Tibial artery (tissue), 4 donors: Measurements from ENCODE around the gene MGST2.
"Not testable (repeated sequence)": the region's sequence is repeated elsewhere in the genome, so short reads cannot be mapped to it uniquely, and the experiment has no call there.

ENCODE experiments used
- DNase-seq, 2 donors: peaks; one replicate each; pipeline ENCODE4 v3.0.0-alpha.2; 2019
- H3K27ac ChIP-seq, 2 donors: fragments of 200-600 bp; sonication (generic) in 1 of 2; 1 replicate in 1 of 2; 2 replicates in 1 of 2; pipeline ENCODE4 v1.5.1; 2018 to 2019; ENCODE audit warnings: mild to moderate bottlenecking in 1 of 2
- H3K27me3 ChIP-seq, 2 donors: fragments of 200-600 bp; sonication (generic) in 1 of 2; one replicate each; pipeline versions ENCODE4 v1.5.1 to v1.6.0; 2016 to 2019
- H3K36me3 ChIP-seq, 3 donors: fragments of 200-600 bp; sonication (generic) in 2 of 3; one replicate each; pipeline ENCODE4 v1.5.1; 2016 to 2019; ENCODE audit warnings: mild to moderate bottlenecking in 2 of 3
- H3K4me1 ChIP-seq, 4 donors: fragments of 200-600 bp; sonication (generic) in 2 of 4; 1 replicate in 3 of 4; 2 replicates in 1 of 4; pipeline ENCODE4 v1.5.1; 2016 to 2019
- H3K4me3 ChIP-seq, 2 donors: fragments of 200-600 bp; sonication (generic) in 1 of 2; 1 replicate in 1 of 2; 2 replicates in 1 of 2; pipeline ENCODE4 v1.5.1; 2018 to 2019; ENCODE audit warnings: mild to moderate bottlenecking in 2 of 2
- H3K9me3 ChIP-seq, 3 donors: fragments of 200-600 bp; sonication (generic) in 1 of 3; one replicate each; pipeline ENCODE4 v1.5.1; 2016 to 2019
- intact Hi-C: fragments of 100-400 bp; cut with DNase I; formaldehyde crosslinking; loops from one replicate; pipeline ENCODE4 v1.15.0; 2023; ENCODE audit warnings: low total_unique reads
- TF ChIP-seq, protein P1 (sequence below), 2 experiments: fragments of 200-600 bp in 1 of 2; fragments of 450-650 bp in 1 of 2; IDR thresholded peaks; one replicate each; pipeline ENCODE4 v1.5.1; 2017 to 2019; ENCODE audit warnings: antibody characterized with exemption in 2 of 2, mild to moderate bottlenecking in 1 of 2, moderate library complexity in 1 of 2

MGST2 gene

DNA sequence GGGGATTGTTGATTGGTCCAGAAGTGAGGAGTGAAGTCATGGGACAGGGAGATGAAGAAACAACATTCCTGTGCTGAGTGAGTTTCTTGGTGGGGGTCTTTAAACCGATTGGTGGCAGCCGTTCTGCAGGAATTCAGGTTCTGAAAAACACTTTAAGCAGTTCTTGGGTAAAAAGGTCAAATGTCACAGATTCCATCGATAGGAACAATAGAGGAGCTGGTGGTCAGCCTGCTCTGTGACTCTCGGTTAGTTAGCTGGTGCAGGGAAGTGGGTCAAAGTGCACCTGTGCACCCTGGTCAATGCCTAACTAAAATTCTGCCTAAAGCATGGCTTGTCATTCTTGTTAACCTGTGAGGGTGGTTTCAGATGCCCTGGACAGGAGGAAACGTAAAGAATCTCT, 34.6 kb upstream of the MGST2 start:
- Histone ChIP-seq H3K4me3 (no peak overlapping the region), H3K36me3 (no peaks in the 10 kb centered on the region), H3K27ac (no peak overlapping the region), H3K27me3 (no peaks in the 10 kb centered on the region), H3K4me1 (no peaks in the 10 kb centered on the region), H3K9me3 (no peaks in the 10 kb centered on the region)
- TF ChIP-seq, protein P1, sequence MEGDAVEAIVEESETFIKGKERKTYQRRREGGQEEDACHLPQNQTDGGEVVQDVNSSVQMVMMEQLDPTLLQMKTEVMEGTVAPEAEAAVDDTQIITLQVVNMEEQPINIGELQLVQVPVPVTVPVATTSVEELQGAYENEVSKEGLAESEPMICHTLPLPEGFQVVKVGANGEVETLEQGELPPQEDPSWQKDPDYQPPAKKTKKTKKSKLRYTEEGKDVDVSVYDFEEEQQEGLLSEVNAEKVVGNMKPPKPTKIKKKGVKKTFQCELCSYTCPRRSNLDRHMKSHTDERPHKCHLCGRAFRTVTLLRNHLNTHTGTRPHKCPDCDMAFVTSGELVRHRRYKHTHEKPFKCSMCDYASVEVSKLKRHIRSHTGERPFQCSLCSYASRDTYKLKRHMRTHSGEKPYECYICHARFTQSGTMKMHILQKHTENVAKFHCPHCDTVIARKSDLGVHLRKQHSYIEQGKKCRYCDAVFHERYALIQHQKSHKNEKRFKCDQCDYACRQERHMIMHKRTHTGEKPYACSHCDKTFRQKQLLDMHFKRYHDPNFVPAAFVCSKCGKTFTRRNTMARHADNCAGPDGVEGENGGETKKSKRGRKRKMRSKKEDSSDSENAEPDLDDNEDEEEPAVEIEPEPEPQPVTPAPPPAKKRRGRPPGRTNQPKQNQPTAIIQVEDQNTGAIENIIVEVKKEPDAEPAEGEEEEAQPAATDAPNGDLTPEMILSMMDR (IDR thresholded peaks at IDR 0.05), result no peak
- no peak for DNase-seq
- intact Hi-C loops, result no loop called here

DNA sequence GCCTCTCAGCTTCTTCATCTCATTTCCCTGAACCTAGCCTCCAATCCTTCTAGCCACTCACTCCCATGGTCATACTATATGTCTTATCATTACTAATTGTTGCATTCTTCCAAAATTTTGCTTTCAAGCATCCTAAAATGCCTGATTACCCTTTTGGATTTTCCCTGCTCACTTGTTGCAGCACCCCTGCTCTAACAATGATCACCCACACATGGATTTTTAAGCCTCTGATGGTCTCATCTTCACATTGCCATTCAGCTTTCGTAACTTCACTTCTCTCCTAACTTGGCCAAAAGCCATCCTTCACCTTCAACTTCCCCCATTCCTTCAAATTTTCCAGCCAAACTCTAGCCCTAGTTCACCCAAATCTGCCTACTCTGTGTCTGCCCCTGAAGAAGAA, 33.8 kb upstream of the MGST2 start:
- intact Hi-C loops, result no loop called here
- H3K27ac ChIP-seq, result no peak overlapping the region
- DNase-seq, result no peak
- no peak overlapping the region for H3K4me3 ChIP-seq
- H3K36me3 ChIP-seq, result no peaks in the 10 kb centered on the region
- TF ChIP-seq, protein P1 (IDR thresholded peaks at IDR 0.05), result no peak
- H3K4me1 ChIP-seq, result no peaks in the 10 kb centered on the region
- H3K27me3 ChIP-seq, result no peaks in the 10 kb centered on the region
- H3K9me3 ChIP-seq, result no peaks in the 10 kb centered on the region

DNA sequence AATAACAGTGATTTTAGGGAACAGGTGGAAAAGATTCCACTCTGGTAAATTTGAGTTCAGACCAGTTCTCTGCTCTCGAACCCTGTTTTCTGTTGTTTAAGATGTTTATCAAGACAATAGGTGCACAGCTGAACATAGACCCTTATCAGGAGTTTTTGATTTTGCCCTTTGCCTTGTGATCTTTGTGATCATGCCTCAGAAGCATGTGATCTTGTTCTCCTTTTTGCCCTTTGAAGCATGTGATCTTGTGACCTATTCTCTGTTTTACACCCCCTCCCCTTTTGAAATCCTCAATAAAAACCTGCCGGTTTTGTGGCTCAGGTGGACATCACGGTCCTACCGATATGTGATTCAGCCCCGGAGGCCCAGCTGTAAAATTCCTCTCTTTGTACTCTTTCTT, 32.9 kb upstream of the MGST2 start:
- DNase-seq, H3K9me3 ChIP-seq, H3K27ac ChIP-seq, intact Hi-C loops, H3K36me3 ChIP-seq, H3K27me3 ChIP-seq, H3K4me1 ChIP-seq, H3K4me3 ChIP-seq: not testable (repeated sequence)

DNA sequence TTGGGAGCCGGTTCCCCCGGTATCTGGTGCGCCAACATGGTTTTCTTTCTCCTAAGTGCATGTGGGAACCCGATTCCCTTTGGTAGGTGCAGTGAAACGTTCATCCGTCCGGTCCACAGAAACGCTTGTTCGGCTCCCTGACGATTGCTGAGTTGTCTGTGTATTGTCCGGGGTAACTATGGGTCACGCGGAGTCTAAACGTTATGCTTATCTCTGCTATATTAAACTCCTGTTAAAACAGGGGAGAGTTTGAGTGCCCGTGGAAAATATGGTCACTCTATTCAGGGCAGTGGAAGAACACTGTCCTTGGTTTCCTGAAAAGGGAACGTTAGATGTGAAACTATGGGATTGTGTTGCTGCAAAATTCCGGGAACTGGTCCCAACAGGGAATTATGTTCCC, 32.4 kb upstream of the MGST2 start:
- no peaks in the 10 kb centered on the region for H3K36me3 ChIP-seq
- peaks cover 0 to 8% (median 0%) of the 10 kb centered on the region in 3 donors for H3K9me3 ChIP-seq
- H3K27ac ChIP-seq, result no peak overlapping the region
- intact Hi-C loops, result no loop called here
- H3K4me1 ChIP-seq, result no peaks in the 10 kb centered on the region
- H3K27me3 ChIP-seq, result no peaks in the 10 kb centered on the region
- H3K4me3 ChIP-seq, result peak overlapping the region; percentile 19 to 20
- TF ChIP-seq, protein P1 (IDR thresholded peaks at IDR 0.05), result no peak
- no peak for DNase-seq

DNA sequence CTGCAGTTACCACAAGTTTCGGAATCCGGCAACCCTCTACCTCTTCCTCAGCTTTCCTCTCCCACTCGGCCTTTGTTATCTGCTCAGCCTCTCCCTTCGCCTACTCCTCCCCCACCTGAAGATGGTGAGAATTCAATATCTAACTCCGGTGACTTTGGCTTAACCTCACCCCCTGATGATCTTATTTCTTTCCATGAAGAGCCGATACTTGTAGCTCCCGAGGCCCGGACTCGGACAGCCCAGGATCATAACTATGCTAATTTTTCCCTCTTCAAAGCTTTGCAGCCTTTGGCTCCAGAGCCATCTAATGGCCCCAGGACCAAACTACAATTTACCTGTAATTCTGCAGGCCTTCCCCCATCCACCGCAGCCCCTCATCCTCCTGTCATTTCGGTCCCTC, 32.0 kb upstream of the MGST2 start:
- DNase-seq, result no peak
- no peaks in the 10 kb centered on the region for H3K36me3 ChIP-seq
- intact Hi-C loops, result no loop called here
- no peaks in the 10 kb centered on the region for H3K27me3 ChIP-seq
- peaks cover 0 to 11% (median 4%) of the 10 kb centered on the region in 3 donors for H3K9me3 ChIP-seq
- no peaks in the 10 kb centered on the region for H3K4me1 ChIP-seq
- TF ChIP-seq, protein P1 (IDR thresholded peaks at IDR 0.05), result peak; percentile 22 to 45
- peak overlapping the region; percentile 19 to 20 for H3K4me3 ChIP-seq
- no peak overlapping the region for H3K27ac ChIP-seq

DNA sequence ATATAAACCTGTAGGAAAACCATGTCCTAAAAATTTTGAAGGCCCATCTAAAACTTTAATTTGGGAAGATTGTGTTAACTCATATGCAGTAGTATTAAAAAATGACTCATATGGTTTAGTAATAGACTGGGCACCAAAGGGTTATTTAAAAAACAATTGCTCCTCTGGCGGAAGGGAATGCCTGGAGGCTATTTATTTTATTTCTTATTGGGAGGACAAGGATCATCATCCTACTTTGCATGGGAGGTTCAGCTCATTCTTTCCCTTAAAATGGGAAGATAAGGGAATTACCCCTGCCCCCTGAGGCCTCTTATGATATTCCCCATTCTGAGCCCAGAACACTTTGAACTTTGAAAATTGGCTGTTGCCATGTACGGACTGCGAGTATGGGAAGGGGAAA, 29.7 kb upstream of the MGST2 start:
- peaks cover 4 to 18% (median 10%) of the 10 kb centered on the region in 3 donors for H3K9me3 ChIP-seq
- TF ChIP-seq, protein P1 (IDR thresholded peaks at IDR 0.05), result no peak
- intact Hi-C loops, result no loop called here
- H3K27me3 ChIP-seq, result no peaks in the 10 kb centered on the region
- no peak overlapping the region for H3K4me3 ChIP-seq
- H3K27ac ChIP-seq, result no peak overlapping the region
- H3K4me1 ChIP-seq, result no peaks in the 10 kb centered on the region
- no peak for DNase-seq
- no peaks in the 10 kb centered on the region for H3K36me3 ChIP-seq

DNA sequence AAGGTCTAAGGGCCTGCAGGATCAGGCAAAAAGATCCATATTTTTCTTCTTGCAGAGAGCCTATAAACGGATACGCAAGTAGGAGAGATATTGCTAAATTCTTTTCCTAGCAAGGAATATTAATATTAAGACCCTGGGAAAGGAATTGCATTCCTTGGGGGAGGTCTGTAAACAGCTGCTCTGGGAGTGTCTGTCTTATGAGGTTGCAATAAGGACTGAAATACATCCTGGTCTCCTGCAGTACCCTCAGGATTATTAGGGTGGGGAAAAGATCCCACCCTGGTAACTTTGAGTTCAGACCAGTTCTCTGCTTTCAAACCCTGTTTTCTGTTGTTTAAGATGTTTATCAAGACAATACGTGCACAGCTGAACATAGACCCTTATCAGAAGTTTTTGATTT, 27.3 kb upstream of the MGST2 start:
- H3K4me1 ChIP-seq, intact Hi-C loops, DNase-seq, H3K27me3 ChIP-seq, H3K4me3 ChIP-seq, H3K27ac ChIP-seq, H3K36me3 ChIP-seq: not testable (repeated sequence)
- H3K9me3 ChIP-seq, result peaks cover 4 to 18% (median 10%) of the 10 kb centered on the region in 3 donors
